ENCODE data around the gene SEZ6.

Gene SEZ6

GRCh38 chr17:29020576-29020975, 14.7 kb upstream of the SEZ6 start:
- no peaks in the 10 kb centered on the region for H4K20me1 ChIP-seq
- H3K27me3 ChIP-seq = peaks cover 31% of the 10 kb centered on the region

GRCh38 chr17:29019475-29020181, 13.8 kb upstream of the SEZ6 start:
- peaks cover 31% of the 10 kb centered on the region for H3K27me3 ChIP-seq
- H3K9me3 ChIP-seq = no peaks in the 10 kb centered on the region
- TF ChIP-seq Cebpa-rat (IDR thresholded peaks at IDR 0.05) = no peak
- H3K4me1 ChIP-seq = peaks cover 18% of the 10 kb centered on the region
- H4K20me1 ChIP-seq = no peaks in the 10 kb centered on the region
- H3K27ac ChIP-seq = no peak overlapping the region
- H3K4me3 ChIP-seq = no peak overlapping the region
- no peaks in the 10 kb centered on the region for H3K36me3 ChIP-seq
- peak overlapping the region; percentile 72 for H3K4me2 ChIP-seq
- H3K9ac ChIP-seq = no peak overlapping the region

More at GRCh38 chr17:29020576-29020975, 14.7 kb upstream of the SEZ6 start:
- Histone ChIP-seq H3K27ac (no peak overlapping the region), H3K9ac (no peak overlapping the region), H3K9me3 (no peaks in the 10 kb centered on the region), H3K4me2 (no peak overlapping the region), H3K4me3 (no peak overlapping the region), H3K4me1 (peaks cover 18% of the 10 kb centered on the region), H3K36me3 (no peaks in the 10 kb centered on the region)
- TF ChIP-seq Cebpa-rat (IDR thresholded peaks at IDR 0.05) = no peak

GRCh38 chr17:29018788-29019474, 13.1 kb upstream of the SEZ6 start:
- Histone ChIP-seq H3K4me2 (peak overlapping the region; percentile 72), H3K9me3 (no peaks in the 10 kb centered on the region), H3K4me3 (no peak overlapping the region), H3K36me3 (no peaks in the 10 kb centered on the region), H3K4me1 (peaks cover 18% of the 10 kb centered on the region), H3K27me3 (peaks cover 31% of the 10 kb centered on the region), H3K27ac (no peak overlapping the region), H4K20me1 (no peaks in the 10 kb centered on the region), H3K9ac (no peak overlapping the region)
- TF ChIP-seq Cebpa-rat (IDR thresholded peaks at IDR 0.05) = no peak

GRCh38 chr17:29016345-29017210, 10.7 kb upstream of the SEZ6 start:
- no peaks in the 10 kb centered on the region for H3K9me3 ChIP-seq
- H3K4me2 ChIP-seq = no peak overlapping the region

GRCh38 chr17:29014716-29015115, 8.9 kb upstream of the SEZ6 start:
- H3K36me3 ChIP-seq = no peaks in the 10 kb centered on the region
- no peak overlapping the region for H3K4me2 ChIP-seq
- no peaks in the 10 kb centered on the region for H4K20me1 ChIP-seq
- no peak for TF ChIP-seq Cebpa-rat (IDR thresholded peaks at IDR 0.05)
- no peak overlapping the region for H3K9ac ChIP-seq
- no peak overlapping the region for H3K4me3 ChIP-seq
- H3K27me3 ChIP-seq = peaks cover 19% of the 10 kb centered on the region
- H3K4me1 ChIP-seq = peaks cover 13% of the 10 kb centered on the region
- H3K27ac ChIP-seq = no peak overlapping the region
- H3K9me3 ChIP-seq = no peaks in the 10 kb centered on the region

More at GRCh38 chr17:29016345-29017210, 10.7 kb upstream of the SEZ6 start:
- H3K36me3 ChIP-seq = no peaks in the 10 kb centered on the region
- no peak overlapping the region for H3K9ac ChIP-seq
- peaks cover 18% of the 10 kb centered on the region for H3K4me1 ChIP-seq
- TF ChIP-seq Cebpa-rat (IDR thresholded peaks at IDR 0.05) = no peak
- no peak overlapping the region for H3K27ac ChIP-seq
- H3K4me3 ChIP-seq = no peak overlapping the region
- peaks cover 31% of the 10 kb centered on the region for H3K27me3 ChIP-seq
- H4K20me1 ChIP-seq = no peaks in the 10 kb centered on the region

- Histone ChIP-seq H4K20me1 (no peaks in the 10 kb centered on the region), H3K36me3 (no peaks in the 10 kb centered on the region), H3K27ac (no peak overlapping the region), H3K27me3 (0 out of 2 replicates have a peak, but pooled peaks cover under 1% of the 10 kb centered on the region), H3K9me3 (no peaks in the 10 kb centered on the region), H3K4me2 (no peak overlapping the region), H3K4me1 (no peaks in the 10 kb centered on the region), H3K4me3 (no peak overlapping the region), H3K9ac (no peak overlapping the region)
- no peak for TF ChIP-seq Cebpa-rat (IDR thresholded peaks at IDR 0.05)
Measured at GRCh38 chr17:29012535-29012934, 6.7 kb upstream of the SEZ6 start.

- H4K20me1 ChIP-seq = no peaks in the 10 kb centered on the region
- peaks cover under 1% of the 10 kb centered on the region; the same call in 1 of the 2 replicates for H3K27me3 ChIP-seq
- H3K9ac ChIP-seq = no peak overlapping the region
- H3K9me3 ChIP-seq = no peaks in the 10 kb centered on the region
- H3K36me3 ChIP-seq = no peaks in the 10 kb centered on the region
- peaks cover 4% of the 10 kb centered on the region; the same call in 1 of the 2 replicates for H3K4me1 ChIP-seq
- no peak overlapping the region for H3K27ac ChIP-seq
- no peak overlapping the region for H3K4me2 ChIP-seq
- H3K4me3 ChIP-seq = no peak overlapping the region
- TF ChIP-seq Cebpa-rat (IDR thresholded peaks at IDR 0.05) = no peak
Measured at GRCh38 chr17:29010586-29010985, 4.8 kb upstream of the SEZ6 start.

- H3K4me2 ChIP-seq = no peak overlapping the region
- H3K36me3 ChIP-seq = no peaks in the 10 kb centered on the region
- H3K9ac ChIP-seq = no peak overlapping the region
- H3K27ac ChIP-seq = no peak overlapping the region
- peaks cover 4% of the 10 kb centered on the region; the same call in 1 of the 2 replicates for H3K4me1 ChIP-seq
- no peaks in the 10 kb centered on the region; the same call in 1 of the 2 replicates for H3K9me3 ChIP-seq
- no peaks in the 10 kb centered on the region for H4K20me1 ChIP-seq
- peaks cover 5% of the 10 kb centered on the region for H3K27me3 ChIP-seq
- TF ChIP-seq Cebpa-rat (IDR thresholded peaks at IDR 0.05) = no peak
- H3K4me3 ChIP-seq = no peak overlapping the region
Measured at GRCh38 chr17:29010129-29010528, 4.3 kb upstream of the SEZ6 start.

GRCh38 chr17:29008591-29008990, 2.8 kb upstream of the SEZ6 start:
- no peak overlapping the region for H3K4me2 ChIP-seq
- H3K36me3 ChIP-seq = no peaks in the 10 kb centered on the region
- peaks cover 21% of the 10 kb centered on the region for H3K27me3 ChIP-seq
- no peak overlapping the region for H3K4me3 ChIP-seq
- H3K27ac ChIP-seq = no peak overlapping the region
- TF ChIP-seq Cebpa-rat (IDR thresholded peaks at IDR 0.05) = no peak
- no peaks in the 10 kb centered on the region; the same call in 1 of the 2 replicates for H3K9me3 ChIP-seq
- H4K20me1 ChIP-seq = peaks cover 11% of the 10 kb centered on the region; the same call in 1 of the 2 replicates
- H3K9ac ChIP-seq = no peak overlapping the region
- peaks cover 4% of the 10 kb centered on the region; the same call in 1 of the 2 replicates for H3K4me1 ChIP-seq

Measured in BLaER1 (cell line).